Panc1 (cell line): ENCODE measurements around the gene GPC3. TPM values are rescaled to one million over a fixed set of nuclear protein-coding genes. Genes with fewer than 3 reads are reported as not detected.

ENCODE experiments used
- ATAC-seq: fragments of 200-7000 bp; cut with Tn5 transposase; 2 replicates; pipeline ENCODE4 v1.9.1; 2020; ENCODE audit warnings: mild to moderate bottlenecking, moderate library complexity
- BruUV-seq: library from RNA; stranded (reverse); fragments of 400-500 nt; replicated peaks from 2 replicates; lab custom pipeline; 2021; lab: Mats Ljungman, UMichigan
- CTCF ChIA-PET: fragments of 300-600 bp; sonication (Branson Sonifier 250); formaldehyde crosslinking; loops from one replicate; lab custom pipeline; 2022; ENCODE audit warnings: antibody characterized with exemption; lab: Charles Lee
- POLR2A ChIA-PET: fragments of 300-600 bp; sonication (Branson Sonifier 250); formaldehyde crosslinking; loops from one replicate; lab custom pipeline; 2022; ENCODE audit warnings: antibody characterized with exemption; lab: Charles Lee
- DNase-seq: peaks from one replicate; pipeline ENCODE4 v3.0.0-alpha.2; 2010; ENCODE audit warnings: low read depth, low spot score
- H3K27ac ChIP-seq: 2 replicates; pipeline ENCODE4 v1.5.1; 2011; ENCODE audit warnings: mild to moderate bottlenecking, low read length, inconsistent platforms
- H3K27me3 ChIP-seq: fragments of 200-500 bp; sonication (Bioruptor generic); 2 replicates; pipeline ENCODE4 v1.6.0; 2014; ENCODE audit warnings: low read length, inconsistent platforms; ENCODE audit not compliant: control insufficient read depth, insufficient read depth
- H3K36me3 ChIP-seq: fragments of 200-500 bp; sonication (Bioruptor generic); 2 replicates; pipeline ENCODE4 v1.5.1; 2014; ENCODE audit warnings: inconsistent platforms, mild to moderate bottlenecking, low read length, moderate library complexity; ENCODE audit not compliant: control insufficient read depth, insufficient read depth
- H3K4me1 ChIP-seq: 2 replicates; pipeline ENCODE4 v1.5.1; 2011; ENCODE audit warnings: inconsistent platforms, mild to moderate bottlenecking, low read length, moderate library complexity; ENCODE audit not compliant: control insufficient read depth, insufficient read depth
- H3K4me3 ChIP-seq, 2 experiments: 2 replicates each; pipeline ENCODE4 v1.5.1; 2011 to 2012; ENCODE audit warnings: low read depth in 2 of 2, low read length in 2 of 2, mild to moderate bottlenecking in 2 of 2, inconsistent platforms in 1 of 2, moderate library complexity in 1 of 2
- H3K9me3 ChIP-seq: fragments of 200-500 bp; sonication (Bioruptor generic); 2 replicates; pipeline ENCODE4 v1.5.1; 2014; ENCODE audit warnings: low read depth, mild to moderate bottlenecking, inconsistent platforms, low read length, moderate library complexity; ENCODE audit not compliant: control insufficient read depth, insufficient read depth
- CTCF ChIP-seq: fragments of 450-650 bp; IDR thresholded peaks from 2 replicates; pipeline ENCODE4 v1.5.1; 2017; ENCODE audit warnings: mild to moderate bottlenecking
- POLR2AphosphoS5 ChIP-seq: IDR thresholded peaks from 2 replicates; pipeline ENCODE4 v1.6.1; 2012; ENCODE audit warnings: mild to moderate bottlenecking, low read depth, low read length, moderate library complexity
- SIN3A ChIP-seq: IDR thresholded peaks from 2 replicates; pipeline ENCODE4 v1.6.1; 2012; ENCODE audit warnings: low read depth, mild to moderate bottlenecking, low read length, moderate library complexity, borderline replicate concordance; ENCODE audit not compliant: insufficient read depth
- TCF7L2 ChIP-seq: IDR thresholded peaks from 2 replicates; pipeline ENCODE4 v1.6.1; 2011; ENCODE audit warnings: mild to moderate bottlenecking, low read depth, low read length, inconsistent platforms
- in situ Hi-C: cut with HindIII; loops from 2 replicates; pipeline ENCODE4 v1.10.0; 2016; ENCODE audit warnings: low sequenced_read_pairs, low pct_unique_long_range_greater_than_20kb
- intact Hi-C: fragments of 100-400 bp; cut with micrococcal nuclease; formaldehyde crosslinking; loops from one replicate; pipeline ENCODE4 v1.10.0; 2022; ENCODE audit not compliant: unreplicated experiment
- total RNA-seq: library from RNA; stranded (reverse); gene quantifications from one replicate; pipeline ENCODE4 v1.2.1, GENCODE V29; 2021; ENCODE audit not compliant: unreplicated experiment
- TF ChIP-seq, protein P1 (sequence below), 2 experiments: IDR thresholded peaks; 2 replicates each; pipeline ENCODE4 v1.6.1; 2011 to 2012; ENCODE audit warnings: low read depth in 2 of 2, control low read depth in 1 of 2, low read length in 1 of 2, mild to moderate bottlenecking in 1 of 2, moderate library complexity in 1 of 2; ENCODE audit not compliant: insufficient read depth in 1 of 2

Gene GPC3
- total RNA-seq, 1 experiment from 2014 or later = 0.95 TPM

DNA sequence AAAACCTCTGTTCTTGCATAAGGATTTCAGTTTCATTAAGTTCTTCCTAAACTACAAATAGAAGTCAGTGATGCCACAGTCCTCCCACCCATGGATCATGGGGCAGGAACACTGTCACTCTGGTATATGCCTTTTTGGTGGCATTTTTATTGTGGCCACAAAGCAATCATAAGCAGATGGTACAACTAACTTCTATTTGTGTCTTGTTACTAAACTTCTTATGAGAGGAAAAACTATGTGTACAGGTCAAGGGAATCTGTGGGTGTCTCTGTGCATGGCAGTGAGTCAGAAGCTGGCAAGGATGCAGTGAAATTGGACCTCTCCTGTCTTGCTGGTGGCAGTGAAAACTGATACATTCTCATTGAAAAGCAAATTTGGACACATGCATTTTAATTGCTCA, 325.1 kb downstream of the GPC3 start:
- POLR2A ChIA-PET = no interaction called here
- Histone ChIP-seq H3K4me1 (no peaks in the 10 kb centered on the region), H3K36me3 (no peaks in the 10 kb centered on the region), H3K27me3 (no peaks in the 10 kb centered on the region), H3K9me3 (no peaks in the 10 kb centered on the region), H3K4me3 (no peak overlapping the region), H3K27ac (no peak overlapping the region)
- CTCF ChIA-PET = no interaction called here
- no peak for TF ChIP-seq SIN3A
- TF ChIP-seq, protein P1, sequence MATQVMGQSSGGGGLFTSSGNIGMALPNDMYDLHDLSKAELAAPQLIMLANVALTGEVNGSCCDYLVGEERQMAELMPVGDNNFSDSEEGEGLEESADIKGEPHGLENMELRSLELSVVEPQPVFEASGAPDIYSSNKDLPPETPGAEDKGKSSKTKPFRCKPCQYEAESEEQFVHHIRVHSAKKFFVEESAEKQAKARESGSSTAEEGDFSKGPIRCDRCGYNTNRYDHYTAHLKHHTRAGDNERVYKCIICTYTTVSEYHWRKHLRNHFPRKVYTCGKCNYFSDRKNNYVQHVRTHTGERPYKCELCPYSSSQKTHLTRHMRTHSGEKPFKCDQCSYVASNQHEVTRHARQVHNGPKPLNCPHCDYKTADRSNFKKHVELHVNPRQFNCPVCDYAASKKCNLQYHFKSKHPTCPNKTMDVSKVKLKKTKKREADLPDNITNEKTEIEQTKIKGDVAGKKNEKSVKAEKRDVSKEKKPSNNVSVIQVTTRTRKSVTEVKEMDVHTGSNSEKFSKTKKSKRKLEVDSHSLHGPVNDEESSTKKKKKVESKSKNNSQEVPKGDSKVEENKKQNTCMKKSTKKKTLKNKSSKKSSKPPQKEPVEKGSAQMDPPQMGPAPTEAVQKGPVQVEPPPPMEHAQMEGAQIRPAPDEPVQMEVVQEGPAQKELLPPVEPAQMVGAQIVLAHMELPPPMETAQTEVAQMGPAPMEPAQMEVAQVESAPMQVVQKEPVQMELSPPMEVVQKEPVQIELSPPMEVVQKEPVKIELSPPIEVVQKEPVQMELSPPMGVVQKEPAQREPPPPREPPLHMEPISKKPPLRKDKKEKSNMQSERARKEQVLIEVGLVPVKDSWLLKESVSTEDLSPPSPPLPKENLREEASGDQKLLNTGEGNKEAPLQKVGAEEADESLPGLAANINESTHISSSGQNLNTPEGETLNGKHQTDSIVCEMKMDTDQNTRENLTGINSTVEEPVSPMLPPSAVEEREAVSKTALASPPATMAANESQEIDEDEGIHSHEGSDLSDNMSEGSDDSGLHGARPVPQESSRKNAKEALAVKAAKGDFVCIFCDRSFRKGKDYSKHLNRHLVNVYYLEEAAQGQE (IDR thresholded peaks at IDR 0.05; ENCODE audit: insufficient read depth in 1 of 2, low read depth in 2 of 2, low read length in 1 of 2) = no peak
- no peak for TF ChIP-seq CTCF
- no peak for TF ChIP-seq POLR2AphosphoS5
- no peak for TF ChIP-seq TCF7L2
- BruUV-seq = no TSS peak
- in situ Hi-C loops (no loop called here), intact Hi-C loops (no loop called here)
- ATAC-seq = no peak
- DNase-seq = no peak

DNA sequence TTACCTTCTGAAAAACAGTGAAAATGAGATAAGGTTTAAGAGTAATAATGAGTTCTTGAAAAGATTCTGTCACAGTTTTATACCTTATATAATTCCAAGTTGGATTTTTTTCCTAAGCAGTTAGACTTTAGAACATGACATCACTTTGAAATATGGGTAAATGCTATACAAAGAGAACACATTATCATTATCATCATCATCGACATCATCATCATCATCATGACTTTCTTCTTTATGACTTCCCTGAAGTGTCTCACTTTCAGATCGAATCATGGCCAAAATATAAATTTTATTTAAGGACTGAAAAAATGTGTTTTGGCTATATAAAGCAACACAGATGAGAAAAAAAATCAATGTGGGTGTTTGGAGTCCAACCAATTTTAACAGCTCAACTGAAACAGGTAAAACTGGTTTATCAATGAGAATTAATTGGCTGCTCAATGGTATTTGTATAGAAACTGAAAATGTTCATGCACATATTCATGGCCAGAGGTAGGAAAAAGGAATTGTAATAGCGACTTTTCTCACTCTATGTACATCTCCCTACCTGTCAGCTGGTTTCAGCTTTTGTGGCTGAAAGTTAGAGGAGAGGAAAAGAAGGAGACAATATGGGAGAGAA, 327.0 kb downstream of the GPC3 start:
- Histone ChIP-seq H3K36me3 (no peaks in the 10 kb centered on the region), H3K4me1 (no peaks in the 10 kb centered on the region), H3K27ac (no peak overlapping the region), H3K27me3 (no peaks in the 10 kb centered on the region), H3K4me3 (no peak overlapping the region), H3K9me3 (no peaks in the 10 kb centered on the region)
- no TSS peak for BruUV-seq
- CTCF ChIA-PET = no interaction called here
- ATAC-seq (no peak), DNase-seq (no peak)
- TF ChIP-seq TCF7L2 (no peak), CTCF (no peak), POLR2AphosphoS5 (no peak)
- TF ChIP-seq, protein P1 (IDR thresholded peaks at IDR 0.05; ENCODE audit: insufficient read depth in 1 of 2, low read depth in 2 of 2, low read length in 1 of 2) = no peak
- intact Hi-C loops (no loop called here), in situ Hi-C loops (no loop called here)
- POLR2A ChIA-PET = no interaction called here
